Right ventricle myocardium superior (tissue), 1 donor: ENCODE results near the gene VWA3A. TPM values are rescaled to one million over a fixed set of nuclear protein-coding genes. Genes with fewer than 3 reads are reported as not detected.
"Not testable (repeated sequence)": the region's sequence is repeated elsewhere in the genome, so short reads cannot be mapped to it uniquely, and the experiment has no call there.

Source experiments
- ATAC-seq: fragments of 200-7000 bp; cut with Tn5 transposase; one replicate; pipeline ENCODE4 v1.9.1; 2020; ENCODE audit warnings: mild to moderate bottlenecking; ENCODE audit not compliant: poor library complexity
- DNase-seq: peaks from one replicate; pipeline ENCODE4 v3.0.0-alpha.2; 2020
- intact Hi-C: fragments of 100-400 bp; cut with DNase I; formaldehyde crosslinking; loops from one replicate; pipeline ENCODE4 v1.11.2; 2022
- long read RNA-seq: library from polyadenylated mRNA; unstranded; transcript quantifications from one replicate; pipeline ENCODE4 v2.0.0, GENCODE V29; 2021
- total RNA-seq: library from RNA; stranded (reverse); fragmentation: NEBNext Ultra II Directional; extraction: Animal tissue kit (Norgen Biotek cat#: 25700); gene quantifications from one replicate; pipeline ENCODE4 v1.2.1, GENCODE V29; 2021
- donor health status: DM: no; HTN: yes; CAD: no; lungs with severe emphysema.

Gene VWA3A, protein sequence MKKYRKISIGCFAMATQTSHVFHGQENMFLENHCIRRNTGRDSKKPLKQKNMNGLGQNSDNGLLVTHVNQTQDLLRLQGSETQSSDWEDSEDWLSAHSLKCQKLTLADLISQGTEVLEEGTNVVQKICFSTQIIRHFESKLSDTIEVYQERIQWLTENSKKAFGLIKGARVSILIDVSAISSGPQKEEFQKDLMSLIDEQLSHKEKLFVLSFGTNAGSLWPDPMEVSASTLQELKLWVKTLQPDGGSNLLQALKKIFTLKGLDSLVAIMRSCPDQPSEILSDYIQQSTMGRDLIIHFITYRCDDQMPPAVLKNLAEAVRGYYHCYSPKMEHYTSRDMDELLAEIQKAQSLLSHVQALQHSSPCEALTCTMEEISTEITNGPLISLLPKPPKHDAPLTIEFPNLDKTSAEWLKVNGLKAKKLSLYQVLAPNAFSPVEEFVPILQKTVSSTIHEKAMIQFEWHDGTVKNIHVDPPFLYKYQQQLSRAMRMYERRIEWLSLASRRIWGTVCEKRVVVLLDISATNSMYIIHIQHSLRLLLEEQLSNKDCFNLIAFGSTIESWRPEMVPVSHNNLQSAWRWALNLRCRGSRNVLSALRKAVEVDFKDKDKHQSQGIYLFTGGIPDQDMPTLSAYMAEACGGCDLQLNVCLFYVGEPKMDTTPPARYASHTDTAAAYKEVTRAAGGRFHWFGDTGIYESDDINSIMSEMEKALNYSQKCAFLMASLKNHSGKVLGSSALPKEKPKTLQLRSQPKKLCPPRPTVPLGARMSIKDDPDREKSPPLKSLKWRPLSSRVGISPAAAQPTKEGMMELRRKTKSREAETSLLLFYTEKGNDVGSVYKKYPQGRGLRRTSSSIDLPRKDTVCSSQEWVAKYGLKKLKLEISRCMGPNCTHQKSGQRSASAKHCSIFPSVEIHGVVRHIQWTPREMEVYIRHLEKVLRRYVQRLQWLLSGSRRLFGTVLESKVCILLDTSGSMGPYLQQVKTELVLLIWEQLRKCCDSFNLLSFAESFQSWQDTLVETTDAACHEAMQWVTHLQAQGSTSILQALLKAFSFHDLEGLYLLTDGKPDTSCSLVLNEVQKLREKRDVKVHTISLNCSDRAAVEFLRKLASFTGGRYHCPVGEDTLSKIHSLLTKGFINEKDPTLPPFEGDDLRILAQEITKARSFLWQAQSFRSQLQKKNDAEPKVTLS
- total RNA-seq = 1.3 TPM
- long read RNA-seq = 0 reads

DNA sequence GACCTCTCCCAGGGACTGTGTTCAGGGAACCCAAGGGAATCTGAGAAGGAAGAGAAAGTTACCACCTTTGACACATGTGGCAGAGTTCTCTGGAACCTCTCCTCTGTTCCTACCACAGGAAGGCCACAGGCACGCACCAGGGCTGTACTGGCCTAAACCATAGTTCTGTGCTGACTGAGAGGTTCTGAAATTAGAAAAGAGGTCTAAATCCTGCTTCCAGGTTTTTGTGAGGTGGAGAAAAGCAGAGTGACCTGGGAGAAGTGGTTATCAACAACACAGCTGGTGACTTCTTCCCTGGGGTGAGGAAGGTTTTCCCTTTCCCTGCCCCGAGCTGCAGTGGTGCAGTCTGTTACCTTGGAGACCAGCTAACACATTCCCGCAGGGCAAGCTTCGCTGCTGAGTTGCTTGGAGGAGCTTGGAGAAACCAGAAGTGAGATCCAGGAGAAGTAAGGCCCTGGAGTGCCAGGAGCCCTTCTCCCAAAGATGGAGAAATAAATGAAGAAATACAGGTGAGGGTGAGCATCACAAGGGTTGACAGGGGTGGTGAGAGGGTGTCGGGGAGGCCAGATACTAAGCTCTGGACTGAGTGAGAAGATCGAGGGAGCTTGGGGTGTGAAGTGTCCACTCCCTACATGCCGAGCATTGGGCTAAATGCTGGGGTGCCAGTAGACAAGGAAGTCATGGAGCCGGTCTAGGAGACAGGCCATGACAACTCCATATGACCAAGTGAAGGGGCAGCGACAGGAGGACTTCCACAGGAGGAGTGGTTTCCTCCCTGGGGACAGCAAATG, at the start of gene VWA3A:
TSS of gene VWA3A (plus strand) at position 399 of the 791 bp plus-strand sequence. CDS start at position 496, 97 bp downstream.
- DNase-seq (no peak), ATAC-seq (peak; percentile 82)
- intact Hi-C loops = no loop called here

DNA sequence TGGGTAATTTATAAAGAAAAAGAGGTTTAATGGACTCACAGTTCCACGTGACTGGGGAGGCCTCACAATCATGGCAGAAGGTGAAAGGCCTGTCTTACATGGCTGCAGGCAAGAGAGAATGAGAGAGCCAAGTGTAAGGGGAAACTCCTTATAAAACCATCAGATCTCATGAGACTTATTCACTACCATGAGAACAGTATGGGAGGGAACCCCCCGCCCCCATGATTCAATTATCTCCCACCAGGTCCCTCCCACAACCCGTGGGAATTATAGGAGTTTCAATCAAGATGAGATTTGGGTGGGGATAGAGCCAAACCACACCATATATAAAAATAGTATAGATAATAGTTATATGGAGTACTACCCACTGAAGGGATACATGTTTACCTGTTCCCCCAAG, 48.5 kb upstream of the VWA3A start:
- ATAC-seq, intact Hi-C loops, DNase-seq: not testable (repeated sequence)

DNA sequence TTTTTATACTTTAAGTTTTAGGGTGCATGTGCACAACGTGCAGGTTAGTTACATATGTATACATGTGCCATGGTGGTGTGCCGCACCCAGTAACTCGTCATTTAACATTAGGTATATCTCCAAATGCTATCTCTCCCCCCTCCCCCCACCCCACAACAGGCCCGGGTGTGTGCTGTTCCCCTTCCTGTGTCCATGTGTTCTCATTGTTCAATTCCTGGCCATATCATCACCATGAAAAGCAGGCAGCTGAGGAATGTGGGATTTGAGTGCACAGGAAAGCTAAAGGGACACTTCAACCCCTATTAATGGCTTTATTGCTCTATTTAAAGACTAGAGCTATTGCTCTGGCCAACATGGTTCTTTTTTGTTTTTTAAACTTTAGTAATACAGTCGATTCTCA, 46.5 kb upstream of the VWA3A start:
- DNase-seq, ATAC-seq, intact Hi-C loops: not testable (repeated sequence)

DNA sequence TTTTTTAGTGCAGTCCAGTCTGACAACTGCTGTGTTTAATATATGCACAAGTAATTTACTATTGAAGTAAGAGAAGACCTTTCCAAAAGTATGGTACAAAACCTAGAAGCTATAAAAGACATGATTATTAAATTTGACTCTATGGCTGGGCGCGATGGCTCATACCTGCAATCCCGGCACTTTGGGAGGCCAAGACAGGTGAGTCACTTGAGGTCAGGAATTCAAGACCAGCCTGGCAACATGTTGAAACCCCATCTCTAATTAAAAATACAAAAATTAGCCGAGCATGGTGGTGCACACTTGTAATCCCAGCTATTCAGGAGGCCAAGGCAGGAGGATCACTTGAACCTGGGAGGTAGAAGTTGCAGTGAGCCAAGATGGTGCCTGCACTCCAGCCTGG, 41.4 kb upstream of the VWA3A start:
- intact Hi-C loops = no loop called here
- DNase-seq = no peak
- ATAC-seq = no peak

DNA sequence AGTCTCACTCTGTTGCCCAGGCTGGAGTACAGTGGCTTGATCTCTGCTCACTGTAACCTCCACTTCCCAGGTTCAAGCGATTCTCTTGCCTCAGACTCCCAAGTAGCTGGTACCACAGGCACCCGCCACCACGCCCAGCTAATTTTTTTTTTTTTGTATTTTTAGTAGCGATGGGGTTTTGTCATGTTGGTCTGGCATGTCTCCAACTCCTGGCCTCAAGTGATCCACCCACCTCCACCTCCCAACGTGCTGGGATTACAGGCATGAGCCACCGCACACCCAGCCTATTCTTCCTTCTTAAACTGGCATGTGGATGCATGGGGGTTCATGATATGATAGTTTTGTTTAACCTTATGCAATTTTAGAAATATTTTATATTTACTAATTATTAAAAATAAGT, 39.4 kb upstream of the VWA3A start:
- no peak for DNase-seq
- intact Hi-C loops = no loop called here
- no peak for ATAC-seq

DNA sequence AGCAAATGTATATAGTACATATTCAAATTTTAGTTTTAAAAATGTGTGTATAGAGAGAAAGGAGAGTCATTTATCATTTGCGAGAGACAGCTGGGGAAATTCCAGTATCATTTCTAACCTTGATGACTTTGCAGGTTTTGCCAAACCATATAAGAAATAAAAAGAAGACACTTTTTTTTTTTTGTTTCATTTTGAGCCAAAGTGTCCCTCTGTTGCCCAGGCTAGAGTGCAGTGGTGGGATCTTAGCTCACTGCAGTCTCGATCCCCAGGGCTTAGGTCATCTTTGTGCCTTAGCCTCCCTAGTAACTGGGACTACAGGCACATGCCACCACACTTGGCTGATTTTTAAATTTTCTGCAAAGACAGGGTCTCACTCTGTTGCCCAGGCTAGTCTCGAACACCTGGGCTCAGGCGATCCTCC, 38.4 kb upstream of the VWA3A start:
- DNase-seq = no peak
- no peak for ATAC-seq
- intact Hi-C loops = no loop called here

DNA sequence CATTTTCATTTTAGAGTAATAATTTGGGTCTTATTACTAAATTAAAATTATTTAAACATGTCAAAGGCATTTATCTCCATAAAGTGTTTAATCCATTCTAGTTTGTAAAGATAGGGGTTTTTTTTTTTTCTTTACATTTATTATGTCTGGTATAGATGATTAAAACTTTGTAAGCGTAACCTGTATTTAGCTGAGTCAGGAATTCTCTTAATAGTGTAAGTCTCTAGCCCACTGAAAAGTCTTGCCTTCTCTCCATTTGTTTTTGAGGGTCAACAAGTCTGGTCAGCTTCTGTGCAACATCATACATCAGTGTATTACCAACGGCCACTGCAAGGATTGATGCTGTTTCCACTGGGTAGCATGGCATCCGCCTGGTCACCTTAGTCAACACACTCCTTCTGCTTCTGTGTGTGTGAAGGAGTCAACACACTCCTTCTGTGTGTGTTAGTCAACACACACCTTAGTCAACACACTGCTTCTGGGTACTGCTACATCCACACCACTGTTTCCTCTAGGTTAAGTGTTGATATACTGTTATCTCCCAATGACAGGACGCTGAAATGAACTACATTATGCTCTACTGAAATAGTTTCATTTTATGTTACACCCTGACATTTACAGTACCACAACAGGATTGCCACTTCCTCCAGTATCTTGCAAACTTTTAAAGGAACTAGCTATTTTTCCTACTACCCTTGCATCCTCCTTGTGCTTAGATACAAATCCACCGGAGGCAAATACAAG, 37.3 kb upstream of the VWA3A start:
- ATAC-seq (no peak), DNase-seq (no peak)
- intact Hi-C loops = no loop called here

DNA sequence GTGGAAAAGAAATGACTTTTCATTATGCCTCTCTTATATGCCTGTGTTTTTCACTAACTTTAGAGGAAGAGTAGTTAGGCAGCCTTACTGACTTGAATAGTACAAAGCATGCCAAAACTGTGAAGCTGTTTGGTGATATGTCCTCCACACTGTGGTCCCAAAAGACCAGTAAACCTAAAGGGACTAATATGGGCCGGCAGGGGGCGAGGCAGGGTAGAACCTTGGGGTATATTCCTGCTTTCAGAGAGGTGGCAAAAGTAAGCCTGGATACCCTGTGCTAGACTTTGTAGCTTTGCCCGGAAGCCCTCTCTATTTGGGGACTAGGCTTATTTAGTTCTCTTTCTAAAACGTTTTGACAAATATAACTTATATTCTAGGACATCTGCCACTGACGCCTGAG, 36.5 kb upstream of the VWA3A start:
- DNase-seq (no peak), ATAC-seq (no peak)
- intact Hi-C loops = no loop called here

DNA sequence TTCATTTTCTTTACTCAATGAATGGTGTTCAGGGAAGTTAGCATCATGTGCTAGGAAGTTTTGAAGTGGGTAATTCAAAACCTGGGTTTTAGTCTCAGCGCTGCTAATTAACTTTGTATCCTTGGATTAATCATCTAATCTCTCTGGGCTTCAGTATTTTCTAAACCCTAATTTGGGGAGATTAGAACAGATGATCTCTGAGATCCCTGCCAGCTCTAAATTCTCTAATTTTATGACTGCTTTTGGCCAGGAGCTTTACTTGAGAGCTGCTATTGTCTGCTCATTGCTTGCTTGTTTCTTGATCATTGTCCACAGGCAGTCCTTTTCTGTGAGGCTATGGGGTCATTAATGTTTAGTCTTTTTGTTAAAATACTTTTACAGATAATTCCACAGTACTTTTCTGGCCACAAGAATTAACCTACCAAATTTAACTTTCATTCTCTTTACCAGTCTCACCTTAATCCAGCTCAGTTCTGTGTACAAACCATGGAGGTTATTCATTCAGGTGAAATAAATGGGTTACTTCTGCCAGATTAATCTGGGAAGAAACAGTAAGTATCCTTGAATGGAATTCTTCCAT, 28.4 kb upstream of the VWA3A start:
- ATAC-seq (no peak), DNase-seq (no peak)
- intact Hi-C loops = no loop called here

DNA sequence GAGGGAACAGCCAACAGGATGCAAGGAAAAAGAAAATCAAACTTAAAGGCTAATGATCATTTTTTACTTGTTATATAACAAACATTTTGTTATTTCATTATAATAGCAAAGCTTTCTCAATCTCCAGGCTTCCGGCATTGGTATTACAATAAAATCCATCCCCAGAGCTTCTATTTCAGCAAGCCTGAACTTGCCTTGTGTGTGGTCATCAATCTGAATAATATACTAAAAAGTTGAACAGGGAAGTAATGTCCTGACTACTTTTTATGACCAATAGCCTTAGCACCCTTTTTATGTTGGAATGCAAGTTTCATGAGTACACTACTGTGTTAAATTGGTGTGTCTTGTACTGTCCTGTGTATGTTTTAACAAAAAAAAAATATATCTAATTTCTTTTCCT, 27.1 kb upstream of the VWA3A start:
- ATAC-seq (no peak), DNase-seq (no peak)
- intact Hi-C loops = no loop called here

DNA sequence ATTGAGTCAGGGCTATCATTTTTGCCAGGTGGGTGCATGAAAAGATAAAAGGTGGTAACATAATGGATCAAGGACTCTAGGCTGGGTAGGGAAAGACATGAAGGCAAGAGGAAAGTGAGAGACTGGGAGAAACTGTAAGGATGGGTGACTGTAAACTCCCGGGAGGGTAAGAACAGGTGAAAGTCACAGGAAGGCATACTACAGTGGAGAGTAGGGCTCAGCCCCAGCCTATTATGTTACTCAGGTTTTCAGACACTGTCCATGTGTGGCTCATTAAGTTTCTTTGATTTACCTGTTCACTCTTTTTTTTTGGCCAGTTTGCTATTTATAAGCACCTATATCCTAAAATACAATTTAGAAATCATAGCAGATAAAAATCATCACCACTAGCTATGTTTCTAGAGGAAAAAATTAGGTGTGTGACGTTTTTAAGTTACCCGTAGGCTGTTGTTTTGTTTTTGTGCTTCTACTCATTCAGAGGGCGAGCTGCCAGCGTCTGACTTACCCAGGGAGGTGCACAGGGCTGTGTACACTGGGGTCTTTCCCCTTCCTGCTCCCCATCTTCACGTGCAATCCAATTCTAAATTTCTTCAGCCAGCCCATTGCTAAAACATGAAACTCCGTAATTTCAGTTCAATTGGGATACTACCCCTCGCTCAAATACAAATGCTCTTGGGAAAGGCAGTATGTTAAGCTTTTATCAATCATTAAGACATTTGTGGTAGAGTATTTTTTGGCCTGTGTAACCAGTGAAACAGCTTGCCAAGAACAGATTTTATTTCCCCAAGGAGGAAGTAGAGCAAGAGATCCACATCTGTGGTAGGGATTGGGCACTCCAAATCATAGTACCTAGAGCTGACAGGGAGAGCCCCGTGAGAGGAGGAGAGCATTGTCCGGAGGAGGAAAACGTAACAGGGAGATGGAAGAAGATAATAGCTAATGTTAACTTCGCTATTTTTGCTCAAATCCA, 21.7 kb upstream of the VWA3A start:
- DNase-seq (peak; percentile 56), ATAC-seq (peak; percentile 63)
- intact Hi-C loops = no loop called here

DNA sequence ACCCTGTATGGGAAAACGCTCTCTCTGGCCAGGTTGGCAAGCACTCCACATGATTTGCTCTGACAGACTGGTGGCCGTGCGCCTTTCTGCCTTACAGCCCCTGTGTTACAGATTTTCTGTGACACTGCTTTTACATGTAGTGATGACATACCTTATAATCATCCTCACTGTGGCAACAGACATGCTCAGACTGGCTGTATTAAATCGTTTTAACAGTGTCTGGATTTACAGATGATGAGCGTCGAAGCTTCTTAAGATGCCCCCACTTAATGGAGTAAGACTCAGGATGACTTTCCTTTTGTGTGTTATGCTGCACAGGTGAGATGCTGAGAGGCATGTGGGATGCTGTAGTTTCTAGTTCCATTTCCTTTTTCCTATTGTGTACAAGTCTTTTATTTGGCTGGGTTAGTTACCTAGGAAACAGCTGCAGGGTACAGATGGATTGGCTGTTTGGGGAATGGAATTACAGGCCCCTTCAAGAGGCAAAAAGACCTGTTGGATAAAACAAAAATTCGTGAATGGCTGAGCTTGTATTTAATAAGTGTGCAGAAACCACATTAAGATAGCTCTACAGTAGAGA, 20.9 kb upstream of the VWA3A start:
- ATAC-seq (no peak), DNase-seq (no peak)
- intact Hi-C loops = no loop called here

DNA sequence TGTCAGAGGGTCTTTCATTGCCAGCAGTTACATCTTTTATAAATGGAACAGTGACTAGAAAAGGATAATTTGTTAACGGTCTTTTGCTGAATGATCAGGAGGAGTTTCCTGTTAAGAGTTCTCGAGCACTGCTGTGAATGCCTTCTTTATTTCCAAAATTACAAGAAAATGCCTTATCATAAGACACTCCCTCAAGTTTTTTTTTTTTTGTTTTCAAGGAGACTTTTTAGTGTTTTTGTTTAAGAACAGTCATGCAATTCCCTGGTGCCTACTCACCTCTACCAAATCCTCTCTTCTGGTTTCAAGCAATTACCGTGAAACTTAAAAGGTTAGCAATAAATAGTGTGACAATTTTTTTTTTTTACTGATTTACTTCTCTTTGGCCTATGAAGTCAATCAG, 19.0 kb upstream of the VWA3A start:
- DNase-seq (no peak), ATAC-seq (no peak)
- intact Hi-C loops = loop anchor here (2.0 kb wide), 1 partner anchor 67 kb away; no protein-coding TSS in a partner anchor

DNA sequence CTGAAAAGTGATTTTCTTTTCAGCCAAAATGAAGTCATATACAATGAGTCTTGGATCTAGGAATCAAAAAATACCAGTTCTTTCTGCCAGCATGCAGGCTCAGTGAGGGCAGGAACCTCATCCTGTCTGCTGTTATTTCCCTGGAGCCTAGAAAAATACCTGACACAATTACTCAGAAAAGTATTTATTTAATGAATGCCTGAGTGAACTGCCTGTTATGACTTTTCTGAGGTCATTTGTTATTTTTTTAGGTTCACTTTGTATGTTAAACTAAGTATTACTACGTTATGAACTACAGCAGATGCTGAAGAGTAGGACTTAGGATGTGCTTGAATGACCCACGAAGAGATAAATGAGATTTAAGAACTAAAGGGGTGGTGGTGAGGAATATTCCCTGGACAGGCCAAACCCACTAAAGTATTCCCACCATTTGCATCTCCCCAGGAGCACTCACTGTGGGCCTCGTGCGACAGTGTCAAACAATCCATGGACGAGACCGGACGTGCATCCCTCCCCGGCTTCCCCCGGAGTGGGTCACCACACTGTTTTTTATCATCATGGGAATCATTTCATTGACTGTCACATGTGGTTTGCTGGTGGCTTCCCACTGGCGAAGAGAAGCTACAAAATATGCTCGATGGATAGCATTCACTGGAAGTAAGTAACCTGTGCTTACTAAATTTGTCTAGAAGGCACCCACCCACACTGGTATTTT, 17.1 kb upstream of the VWA3A start:
- ATAC-seq (no peak), DNase-seq (no peak)
- intact Hi-C loops = no loop called here

DNA sequence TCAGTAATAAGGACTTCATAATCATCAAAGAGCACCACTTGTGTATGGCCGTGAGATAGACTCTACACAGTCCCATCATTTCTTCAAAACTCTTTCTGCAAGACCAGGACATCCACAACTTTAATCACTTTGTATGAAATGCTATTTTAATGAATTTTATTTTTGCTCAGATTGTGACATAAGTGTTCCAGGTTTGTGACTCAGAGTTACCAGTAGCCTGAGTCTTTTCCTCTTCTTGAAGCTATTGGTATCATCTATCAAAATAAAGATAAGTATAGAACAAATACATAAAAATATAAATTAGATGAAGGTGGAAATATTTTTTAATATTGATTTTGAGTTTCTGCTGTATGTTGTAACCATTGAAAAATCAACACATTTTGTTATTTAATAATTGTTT, 16.6 kb upstream of the VWA3A start:
- no peak for DNase-seq
- intact Hi-C loops = loop anchor here (2.0 kb wide), 1 partner anchor 75 kb away; the partner anchor contains the start of gene PDZD9
- no peak for ATAC-seq
